Nephron progenitor cell (in vitro differentiated cells): Measurements from ENCODE around the gene DPY19L3.
A peak's percentile ranks its signal among the peaks of the same experiment; 100 is the strongest.

Source experiments
- DNase-seq: peaks from one replicate; pipeline ENCODE4 v3.0.0; 2021
- H3K27ac Mint-ChIP-seq: 2 replicates; pipeline ENCODE4 v1.8.0; 2021; ENCODE audit warnings: mild to moderate bottlenecking, moderate library complexity, mixed read lengths
- H3K27me3 Mint-ChIP-seq: 2 replicates; pipeline ENCODE4 v1.8.0; 2021; ENCODE audit warnings: mild to moderate bottlenecking, low read depth, mixed read lengths; ENCODE audit not compliant: poor library complexity
- H3K36me3 Mint-ChIP-seq: 2 replicates; pipeline ENCODE4 v1.8.0; 2021; ENCODE audit warnings: low read depth, mixed read lengths
- H3K4me1 Mint-ChIP-seq: 2 replicates; pipeline ENCODE4 v1.8.0; 2021; ENCODE audit warnings: mixed read lengths
- H3K4me3 Mint-ChIP-seq: 2 replicates; pipeline ENCODE4 v1.8.0; 2021; ENCODE audit warnings: mild to moderate bottlenecking, moderate library complexity, mixed read lengths
- H3K9me3 Mint-ChIP-seq: 2 replicates; pipeline ENCODE4 v1.8.0; 2021; ENCODE audit warnings: mild to moderate bottlenecking, moderate library complexity, mixed read lengths
- CTCF ChIP-seq: fragments of 200-600 bp; sonication (generic); IDR thresholded peaks from 2 replicates; pipeline ENCODE4 v1.5.0; 2021; ENCODE audit warnings: antibody characterized with exemption

DPY19L3 gene

GRCh38 chr19:32464279-32464678 lies 58.7 kb downstream of the DPY19L3 start:
- Mint-ChIP-seq H3K27ac (no peak overlapping the region), H3K9me3 (no peaks in the 10 kb centered on the region), H3K27me3 (no peaks in the 10 kb centered on the region), H3K4me3 (no peak overlapping the region), H3K36me3 (peaks cover 37% of the 10 kb centered on the region), H3K4me1 (no peaks in the 10 kb centered on the region)
- TF ChIP-seq CTCF, result no peak
- DNase-seq, result no peak

GRCh38 chr19:32465176-32465575 lies 59.6 kb downstream of the DPY19L3 start:
- Mint-ChIP-seq H3K9me3 (no peaks in the 10 kb centered on the region), H3K4me1 (no peaks in the 10 kb centered on the region), H3K27me3 (no peaks in the 10 kb centered on the region), H3K36me3 (peaks cover 33% of the 10 kb centered on the region), H3K27ac (no peak overlapping the region), H3K4me3 (no peak overlapping the region)
- no peak for TF ChIP-seq CTCF
- no peak for DNase-seq

GRCh38 chr19:32469795-32470194 lies 64.2 kb downstream of the DPY19L3 start:
- H3K27me3 Mint-ChIP-seq, result no peaks in the 10 kb centered on the region
- peaks cover 7% of the 10 kb centered on the region for H3K4me1 Mint-ChIP-seq
- DNase-seq, result no peak
- peaks cover 39% of the 10 kb centered on the region for H3K36me3 Mint-ChIP-seq
- H3K4me3 Mint-ChIP-seq, result no peak overlapping the region
- TF ChIP-seq CTCF, result no peak
- H3K27ac Mint-ChIP-seq, result peak overlapping the region; percentile 79
- no peaks in the 10 kb centered on the region for H3K9me3 Mint-ChIP-seq

- no peaks in the 10 kb centered on the region for H3K9me3 Mint-ChIP-seq
- DNase-seq, result no peak
- peaks cover 7% of the 10 kb centered on the region for H3K4me1 Mint-ChIP-seq
- TF ChIP-seq CTCF, result no peak
- peaks cover 43% of the 10 kb centered on the region for H3K36me3 Mint-ChIP-seq
- H3K27ac Mint-ChIP-seq, result no peak overlapping the region
- H3K4me3 Mint-ChIP-seq, result no peak overlapping the region
- H3K27me3 Mint-ChIP-seq, result no peaks in the 10 kb centered on the region
These were observed 65.5 kb downstream of the DPY19L3 start for GRCh38 chr19:32471095-32471494.

- H3K36me3 Mint-ChIP-seq, result peaks cover 50% of the 10 kb centered on the region
- TF ChIP-seq CTCF, result no peak
- no peaks in the 10 kb centered on the region for H3K27me3 Mint-ChIP-seq
- no peak for DNase-seq
- no peak overlapping the region for H3K4me3 Mint-ChIP-seq
- H3K4me1 Mint-ChIP-seq, result peaks cover 7% of the 10 kb centered on the region
- no peaks in the 10 kb centered on the region for H3K9me3 Mint-ChIP-seq
- H3K27ac Mint-ChIP-seq, result peak overlapping the region; percentile 80
These were observed 66.2 kb downstream of the DPY19L3 start for GRCh38 chr19:32471811-32472210.

GRCh38 chr19:32475141-32476031 lies 69.8 kb downstream of the DPY19L3 start:
- Mint-ChIP-seq H3K27ac (no peak overlapping the region), H3K27me3 (no peaks in the 10 kb centered on the region), H3K4me1 (peaks cover 7% of the 10 kb centered on the region), H3K36me3 (peaks cover 64% of the 10 kb centered on the region), H3K4me3 (no peak overlapping the region), H3K9me3 (peaks cover 7% of the 10 kb centered on the region)
- no peak for TF ChIP-seq CTCF
- DNase-seq, result no peak
